ENCODE results near the gene RNF126.
A peak's percentile ranks its signal among the peaks of the same experiment; 100 is the strongest.
"Not testable (repeated sequence)": the region's sequence is repeated elsewhere in the genome, so short reads cannot be mapped to it uniquely, and the experiment has no call there.

Gene RNF126

GRCh38 chr19:685454-685931 is 22.5 kb upstream of the RNF126 start:
- DNase-seq = no peak

- DNase-seq = no peak
Measured at GRCh38 chr19:682678-683320, 19.8 kb upstream of the RNF126 start.

- no peak for DNase-seq
Measured at GRCh38 chr19:681029-682019, 18.3 kb upstream of the RNF126 start.

- peak; percentile 98 for DNase-seq
Measured at GRCh38 chr19:680287-681028, 17.4 kb upstream of the RNF126 start.

GRCh38 chr19:679418-680286 is 16.6 kb upstream of the RNF126 start:
- peak; percentile 76 for DNase-seq

GRCh38 chr19:678791-679388 is 15.9 kb upstream of the RNF126 start:
- DNase-seq = no peak

GRCh38 chr19:677601-678436 is 14.8 kb upstream of the RNF126 start:
- DNase-seq = peak; percentile 61

- peak; percentile 93 for DNase-seq
Measured at GRCh38 chr19:677201-677600, 14.2 kb upstream of the RNF126 start.

- no peak for DNase-seq
Measured at GRCh38 chr19:676339-677105, 13.5 kb upstream of the RNF126 start, which contains the start of gene FSTL3. Gene FSTL3 (plus strand): TSS chr19:676392. CDS start chr19:676424, 32 bp downstream.

- no peak for DNase-seq
Measured at GRCh38 chr19:676007-676338, 13.0 kb upstream of the RNF126 start.

GRCh38 chr19:674282-675151 is 11.5 kb upstream of the RNF126 start:
- DNase-seq = no peak

GRCh38 chr19:670609-671075 is 7.6 kb upstream of the RNF126 start:
- no peak for DNase-seq

GRCh38 chr19:668675-669434 is 5.8 kb upstream of the RNF126 start:
- DNase-seq = not testable (repeated sequence)

GRCh38 chr19:666985-667573 is 4.1 kb upstream of the RNF126 start:
- not testable (repeated sequence) for DNase-seq

- DNase-seq = peak; percentile 74
Measured at GRCh38 chr19:664913-665443, 2.0 kb upstream of the RNF126 start.

GRCh38 chr19:663682-664117 is 686 bp upstream of the RNF126 start:
- no peak for DNase-seq
